ENCODE results near the gene ATF3.

The ATF3 gene

GRCh38 chr1:212669600-212669999 lies 61.0 kb downstream of the ATF3 start:
- H3K36me3 ChIP-seq (ENCODE audit: insufficient read depth, low read length): no peaks in the 10 kb centered on the region
- TF ChIP-seq EZH2phosphoT487 (IDR thresholded peaks at IDR 0.05; ENCODE audit: borderline replicate concordance): no peak
- TF ChIP-seq CTCF (conservative IDR thresholded peaks at IDR 0.05; ENCODE audit: low read length): no peak
- 0 out of 2 replicates have a peak, but pooled peaks cover 2% of the 10 kb centered on the region for H3F3A ChIP-seq (ENCODE audit: low read depth)
- H3K79me2 ChIP-seq (ENCODE audit: insufficient read depth, low read length): no peaks in the 10 kb centered on the region
- H3K9me2 ChIP-seq (replicated peaks; ENCODE audit: low read depth, low read length): no peaks in the 10 kb centered on the region
- no peaks in the 10 kb centered on the region for H4K20me1 ChIP-seq (ENCODE audit: insufficient read depth, low read length, poor library complexity, severe bottlenecking)
- no peaks in the 10 kb centered on the region for H3K27me3 ChIP-seq (ENCODE audit: insufficient read depth, low read length, poor library complexity, severe bottlenecking)
- peaks cover 37% of the 10 kb centered on the region for H3K4me1 ChIP-seq (ENCODE audit: insufficient read depth, low read length, poor library complexity, severe bottlenecking)
- H3K9me3 ChIP-seq (ENCODE audit: insufficient read depth, low read depth, low read length): no peaks in the 10 kb centered on the region
- no peak overlapping the region for H3K4me3 ChIP-seq (ENCODE audit: low read length, poor library complexity, severe bottlenecking)
- H3K4me2 ChIP-seq (ENCODE audit: low read depth, low read length, poor library complexity, severe bottlenecking): no peak overlapping the region
- no peak overlapping the region for H2AFZ ChIP-seq (ENCODE audit: low read length)
- no peak overlapping the region for H3K9ac ChIP-seq (ENCODE audit: low read depth, low read length, poor library complexity, severe bottlenecking)

GRCh38 chr1:212670301-212670700 lies 61.7 kb downstream of the ATF3 start:
- H3K4me3 ChIP-seq (ENCODE audit: low read length, poor library complexity, severe bottlenecking): no peak overlapping the region
- no peaks in the 10 kb centered on the region for H3K9me2 ChIP-seq (replicated peaks; ENCODE audit: low read depth, low read length)
- no peaks in the 10 kb centered on the region for H3K9me3 ChIP-seq (ENCODE audit: insufficient read depth, low read depth, low read length)
- TF ChIP-seq EZH2phosphoT487 (IDR thresholded peaks at IDR 0.05; ENCODE audit: borderline replicate concordance) (no peak), CTCF (conservative IDR thresholded peaks at IDR 0.05; ENCODE audit: low read length) (no peak)
- no peaks in the 10 kb centered on the region for H3K79me2 ChIP-seq (ENCODE audit: insufficient read depth, low read length)
- H3K27me3 ChIP-seq (ENCODE audit: insufficient read depth, low read length, poor library complexity, severe bottlenecking): no peaks in the 10 kb centered on the region
- H3K4me2 ChIP-seq (ENCODE audit: low read depth, low read length, poor library complexity, severe bottlenecking): no peak overlapping the region
- no peak overlapping the region for H3K9ac ChIP-seq (ENCODE audit: low read depth, low read length, poor library complexity, severe bottlenecking)
- peaks cover 37% of the 10 kb centered on the region for H3K4me1 ChIP-seq (ENCODE audit: insufficient read depth, low read length, poor library complexity, severe bottlenecking)
- no peak overlapping the region for H2AFZ ChIP-seq (ENCODE audit: low read length)
- no peaks in the 10 kb centered on the region for H3K36me3 ChIP-seq (ENCODE audit: insufficient read depth, low read length)
- 0 out of 2 replicates have a peak, but pooled peaks cover 2% of the 10 kb centered on the region for H3F3A ChIP-seq (ENCODE audit: low read depth)
- no peaks in the 10 kb centered on the region for H4K20me1 ChIP-seq (ENCODE audit: insufficient read depth, low read length, poor library complexity, severe bottlenecking)

Data from Loucy (cell line).